ENCODE measurements around the gene LRBA.

LRBA gene

GRCh38 chr4:150308824-150309472, 706.1 kb downstream of the LRBA start:
- DNase-seq: no peak

GRCh38 chr4:150306719-150307118, 708.4 kb downstream of the LRBA start:
- DNase-seq: no peak

- no peak for DNase-seq
Measured at GRCh38 chr4:150305995-150306394, 709.1 kb downstream of the LRBA start.

- peak; percentile 8 to 24 for DNase-seq
Measured at GRCh38 chr4:150302553-150302952, 712.5 kb downstream of the LRBA start.

GRCh38 chr4:150299816-150300215, 715.3 kb downstream of the LRBA start:
- DNase-seq: no peak

GRCh38 chr4:150297861-150298474, 717.1 kb downstream of the LRBA start:
- DNase-seq: peak; percentile 10 to 23

- DNase-seq: no peak
Measured at GRCh38 chr4:150289881-150290280, 725.2 kb downstream of the LRBA start.

- no peak for DNase-seq
Measured at GRCh38 chr4:150289198-150289597, 725.9 kb downstream of the LRBA start.

- no peak for DNase-seq
Measured at GRCh38 chr4:150286656-150287055, 728.4 kb downstream of the LRBA start.

GRCh38 chr4:150283689-150284088, 731.4 kb downstream of the LRBA start:
- DNase-seq: no peak

GRCh38 chr4:150280975-150281374, 734.1 kb downstream of the LRBA start:
- no peak for DNase-seq

- no peak for DNase-seq
Measured at GRCh38 chr4:150280081-150280895, 734.8 kb downstream of the LRBA start.

- no peak for DNase-seq
Measured at GRCh38 chr4:150278206-150278605, 736.9 kb downstream of the LRBA start.

GRCh38 chr4:150268444-150268843, 746.6 kb downstream of the LRBA start:
- no peak for DNase-seq

GRCh38 chr4:150265806-150266205, 749.3 kb downstream of the LRBA start:
- DNase-seq: no peak

GRCh38 chr4:150264595-150265161, 750.4 kb downstream of the LRBA start:
- no peak for DNase-seq

GRCh38 chr4:150262611-150263010, 752.5 kb downstream of the LRBA start:
- no peak for DNase-seq

- no peak for DNase-seq
Measured at GRCh38 chr4:150261571-150261970, 753.5 kb downstream of the LRBA start.

- no peak for DNase-seq
Measured at GRCh38 chr4:150259861-150260567, 755.1 kb downstream of the LRBA start.

- DNase-seq: no peak
Measured at GRCh38 chr4:150258569-150258968, 756.5 kb downstream of the LRBA start.

GRCh38 chr4:150256841-150257730, 758.0 kb downstream of the LRBA start:
- DNase-seq: no peak

- DNase-seq: no peak
Measured at GRCh38 chr4:150256225-150256620, 758.9 kb downstream of the LRBA start.
